Dermis microvascular lymphatic vessel endothelial cell (primary cell): Measurements from ENCODE around the gene ACVRL1. TPM values are rescaled to one million over a fixed set of nuclear protein-coding genes. Genes with fewer than 3 reads are reported as not detected.

Source experiments
- DNase-seq, 2 donors: peaks; one replicate each; pipeline versions ENCODE4 v3.0.0 to v3.0.0-alpha.2; 2010; ENCODE audit warnings: low read depth in 2 of 2
- total RNA-seq: library from RNA; depleted of rRNA; stranded (reverse); fragments of >200 nt; gene quantifications from 2 replicates; pipeline ENCODE4 v1.2.1, GENCODE V29; 2014

The ACVRL1 gene
- total RNA-seq, 1 donor from 2014 or later, result 313 TPM

- no peak for DNase-seq
These were observed 8.8 kb upstream of the ACVRL1 start for GRCh38 chr12:51898506-51898905.

- peak in 1 of 2 donors; percentile 92 for DNase-seq
These were observed 8.4 kb upstream of the ACVRL1 start for GRCh38 chr12:51898937-51899336.

- DNase-seq, result no peak
These were observed 6.9 kb upstream of the ACVRL1 start for GRCh38 chr12:51900323-51900889.

GRCh38 chr12:51901121-51901817 lies 6.0 kb upstream of the ACVRL1 start:
- no peak for DNase-seq

GRCh38 chr12:51901881-51902280 lies 5.4 kb upstream of the ACVRL1 start:
- no peak for DNase-seq

- DNase-seq, result no peak
These were observed 2.3 kb upstream of the ACVRL1 start for GRCh38 chr12:51904951-51905470.

- peak; percentile 66 to 90 for DNase-seq
These were observed 1.6 kb upstream of the ACVRL1 start for GRCh38 chr12:51905471-51906429.

GRCh38 chr12:51906430-51907082 lies 748 bp upstream of the ACVRL1 start:
- DNase-seq, result no peak

GRCh38 chr12:51907856-51908425 lies 637 bp downstream of the ACVRL1 start:
- peak in 1 of 2 donors; percentile 42 for DNase-seq

- no peak for DNase-seq
These were observed 1.7 kb downstream of the ACVRL1 start for GRCh38 chr12:51908876-51909592.

GRCh38 chr12:51910168-51910567 lies 2.9 kb downstream of the ACVRL1 start:
- DNase-seq, result no peak

- peak in 1 of 2 donors; percentile 47 for DNase-seq
These were observed 3.4 kb downstream of the ACVRL1 start for GRCh38 chr12:51910691-51911090.

- no peak for DNase-seq
These were observed 4.0 kb downstream of the ACVRL1 start for GRCh38 chr12:51911307-51911706.

- DNase-seq, result peak; percentile 82 to 83
These were observed 4.7 kb downstream of the ACVRL1 start for GRCh38 chr12:51911788-51912711.

GRCh38 chr12:51913071-51914033 lies 6.0 kb downstream of the ACVRL1 start:
- DNase-seq, result no peak

GRCh38 chr12:51914034-51914923 lies 7.0 kb downstream of the ACVRL1 start:
- DNase-seq, result no peak

- DNase-seq, result no peak
These were observed 7.8 kb downstream of the ACVRL1 start for GRCh38 chr12:51915003-51915625.
